Naive B cell (primary cell): ENCODE measurements around the gene PML. TPM values are rescaled to one million over a fixed set of nuclear protein-coding genes. Genes with fewer than 3 reads are reported as not detected.

Experiments used
- ATAC-seq, 2 donors: fragments of 150-1000 bp; cut with Tn5 transposase; 2 replicates each; pipeline ENCODE4 v1.10.0; 2021; ENCODE audit warnings: low read depth in 2 of 2, mild to moderate bottlenecking in 2 of 2, moderate library complexity in 2 of 2
- DNase-seq: peaks from one replicate; pipeline ENCODE4 v3.0.0; 2022
- H3K27ac Mint-ChIP-seq, 6 donors: one replicate each; pipeline ENCODE4 v1.8.0; 2020 to 2022; ENCODE audit warnings: mild to moderate bottlenecking in 6 of 6, mixed read lengths in 6 of 6, moderate library complexity in 5 of 6, inconsistent platforms in 2 of 6
- H3K27me3 Mint-ChIP-seq, 3 donors: one replicate each; pipeline ENCODE4 v1.8.0; 2021 to 2022; ENCODE audit warnings: mixed read lengths in 3 of 3, mild to moderate bottlenecking in 1 of 3
- H3K36me3 Mint-ChIP-seq, 2 donors: one replicate each; pipeline ENCODE4 v1.8.0; 2020 to 2022; ENCODE audit warnings: mixed read lengths in 2 of 2, inconsistent platforms in 1 of 2, mild to moderate bottlenecking in 1 of 2
- H3K4me1 Mint-ChIP-seq, 3 donors: one replicate each; pipeline ENCODE4 v1.8.0; 2020 to 2022; ENCODE audit warnings: mixed read lengths in 3 of 3, inconsistent platforms in 1 of 3, mild to moderate bottlenecking in 1 of 3, moderate library complexity in 1 of 3
- H3K4me3 Mint-ChIP-seq, 8 donors: one replicate each; pipeline ENCODE4 v1.8.0; 2020 to 2022; ENCODE audit warnings: mild to moderate bottlenecking in 8 of 8, mixed read lengths in 8 of 8, moderate library complexity in 8 of 8, inconsistent platforms in 2 of 8
- H3K9me3 Mint-ChIP-seq, 7 donors: one replicate each; pipeline ENCODE4 v1.8.0; 2020 to 2022; ENCODE audit warnings: mixed read lengths in 7 of 7, mild to moderate bottlenecking in 5 of 7, inconsistent platforms in 2 of 7, moderate library complexity in 1 of 7
- polyA plus RNA-seq, 6 donors: library from polyadenylated mRNA; unstranded; fragments of 300-500 nt; fragmentation: Illumina TruSeq; gene quantifications; one replicate each; pipeline ENCODE4 v1.2.3, GENCODE V29; 2021; ENCODE audit warnings: low read depth in 6 of 6

The PML gene
- polyA plus RNA-seq, 6 donors from 2014 or later = 6.4 to 39.8 (median 18.9) TPM

DNA sequence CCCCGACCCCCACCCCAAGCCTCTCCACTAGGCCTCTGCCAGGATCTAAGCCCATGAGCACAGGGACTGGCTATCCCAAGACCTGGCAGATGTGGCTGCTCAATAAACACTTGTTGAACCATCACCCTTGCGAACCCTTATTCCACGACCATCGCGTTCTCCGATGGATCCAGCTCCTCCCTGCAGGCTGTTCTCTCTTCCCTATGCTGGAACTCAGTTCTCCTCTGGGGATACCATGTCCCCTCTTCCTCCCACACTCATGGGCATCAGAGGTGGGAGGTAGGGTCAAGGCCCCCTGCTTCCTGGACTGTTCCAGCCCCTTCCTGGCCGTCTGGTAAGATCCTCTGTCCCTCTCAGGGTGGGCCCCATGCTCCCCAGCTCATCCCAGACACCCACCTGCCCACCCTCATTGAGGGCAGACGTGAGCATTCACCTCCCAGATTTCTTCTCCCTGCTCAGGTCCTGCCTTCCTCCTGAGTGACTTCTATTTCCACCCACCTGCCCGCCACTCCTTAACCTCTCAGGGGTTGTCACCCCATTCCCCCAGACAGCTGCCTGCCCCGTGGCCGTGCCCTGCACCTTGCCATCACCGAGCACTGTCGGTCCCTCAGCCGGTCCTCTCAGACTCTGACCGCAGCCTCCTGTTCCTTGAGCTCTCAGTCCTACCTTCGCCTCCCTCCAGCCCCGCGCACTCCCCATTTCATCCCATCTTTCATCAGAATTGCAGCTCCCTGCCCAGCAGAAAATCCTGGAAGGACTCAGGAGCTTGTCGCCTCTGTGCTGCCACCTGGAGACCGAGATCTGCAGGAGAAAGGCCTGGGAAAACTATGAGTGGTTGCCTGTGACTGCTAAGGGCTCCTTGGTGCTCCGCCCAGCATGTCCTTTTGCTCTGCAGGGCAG, 42.0 kb downstream of the PML start:
- H3K4me3 Mint-ChIP-seq = no peak overlapping the region
- peaks cover 0 to 37% of the 10 kb centered on the region in 2 donors for H3K36me3 Mint-ChIP-seq
- peaks cover 0 to 23% (median 12%) of the 10 kb centered on the region in 3 donors for H3K4me1 Mint-ChIP-seq
- H3K27ac Mint-ChIP-seq = peak overlapping the region in 3 of 6 donors; percentile 36 to 91 (median 68)
- no peak for DNase-seq
- H3K9me3 Mint-ChIP-seq = no peaks in the 10 kb centered on the region
- no peaks in the 10 kb centered on the region for H3K27me3 Mint-ChIP-seq
- ATAC-seq = no peak

DNA sequence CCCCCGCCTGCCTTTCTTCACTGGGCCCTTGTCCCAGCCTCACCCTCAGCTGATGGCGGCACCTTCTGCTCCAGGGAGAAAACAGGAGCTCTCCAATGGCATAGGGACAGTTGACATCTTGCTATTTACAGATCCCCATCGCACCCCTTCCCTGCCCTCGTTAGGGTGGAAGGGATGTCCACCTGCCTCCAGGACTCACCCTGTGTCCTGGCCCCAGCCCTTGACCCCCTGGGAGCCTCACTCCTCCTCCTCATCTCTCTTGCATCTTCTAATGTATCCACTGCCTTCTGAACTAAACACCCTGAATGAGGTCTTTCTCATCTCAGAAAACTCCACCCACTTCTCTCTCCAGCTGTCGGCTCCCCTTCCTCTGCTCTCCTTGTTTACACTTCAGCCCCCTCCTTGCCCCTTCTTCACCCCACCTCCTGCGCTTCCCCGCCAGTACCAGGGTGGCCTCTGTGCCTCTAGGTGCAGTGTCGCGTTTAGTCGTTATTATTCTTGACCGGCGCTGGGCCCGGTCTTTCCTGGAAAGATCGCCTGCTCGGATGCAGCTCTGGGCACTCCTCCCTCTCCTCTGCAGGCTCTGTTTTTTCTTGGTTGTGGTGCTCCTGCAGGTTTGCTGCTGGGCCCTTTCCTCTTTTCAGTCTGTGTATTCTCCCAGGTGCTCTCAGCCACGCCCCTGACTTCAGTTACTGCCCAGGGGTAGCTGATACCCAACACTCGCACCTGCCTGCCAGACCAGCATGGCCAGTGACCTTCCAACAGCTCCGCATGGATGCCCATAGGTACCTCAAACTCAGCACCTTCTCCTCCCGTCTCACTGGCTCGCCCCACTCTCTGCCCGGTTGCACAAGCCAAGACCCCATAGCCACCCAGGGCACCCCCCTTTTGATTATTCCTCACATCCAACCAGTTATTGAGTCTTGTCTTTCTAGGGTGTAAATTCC, 42.9 kb downstream of the PML start:
- Mint-ChIP-seq H3K4me3 (no peak overlapping the region), H3K4me1 (peaks cover 0 to 23% (median 12%) of the 10 kb centered on the region in 3 donors), H3K27ac (peak overlapping the region in 2 of 6 donors; percentile 36 to 80), H3K27me3 (no peaks in the 10 kb centered on the region), H3K36me3 (peaks cover 0 to 37% of the 10 kb centered on the region in 2 donors), H3K9me3 (no peaks in the 10 kb centered on the region)
- ATAC-seq (no peak), DNase-seq (no peak)

DNA sequence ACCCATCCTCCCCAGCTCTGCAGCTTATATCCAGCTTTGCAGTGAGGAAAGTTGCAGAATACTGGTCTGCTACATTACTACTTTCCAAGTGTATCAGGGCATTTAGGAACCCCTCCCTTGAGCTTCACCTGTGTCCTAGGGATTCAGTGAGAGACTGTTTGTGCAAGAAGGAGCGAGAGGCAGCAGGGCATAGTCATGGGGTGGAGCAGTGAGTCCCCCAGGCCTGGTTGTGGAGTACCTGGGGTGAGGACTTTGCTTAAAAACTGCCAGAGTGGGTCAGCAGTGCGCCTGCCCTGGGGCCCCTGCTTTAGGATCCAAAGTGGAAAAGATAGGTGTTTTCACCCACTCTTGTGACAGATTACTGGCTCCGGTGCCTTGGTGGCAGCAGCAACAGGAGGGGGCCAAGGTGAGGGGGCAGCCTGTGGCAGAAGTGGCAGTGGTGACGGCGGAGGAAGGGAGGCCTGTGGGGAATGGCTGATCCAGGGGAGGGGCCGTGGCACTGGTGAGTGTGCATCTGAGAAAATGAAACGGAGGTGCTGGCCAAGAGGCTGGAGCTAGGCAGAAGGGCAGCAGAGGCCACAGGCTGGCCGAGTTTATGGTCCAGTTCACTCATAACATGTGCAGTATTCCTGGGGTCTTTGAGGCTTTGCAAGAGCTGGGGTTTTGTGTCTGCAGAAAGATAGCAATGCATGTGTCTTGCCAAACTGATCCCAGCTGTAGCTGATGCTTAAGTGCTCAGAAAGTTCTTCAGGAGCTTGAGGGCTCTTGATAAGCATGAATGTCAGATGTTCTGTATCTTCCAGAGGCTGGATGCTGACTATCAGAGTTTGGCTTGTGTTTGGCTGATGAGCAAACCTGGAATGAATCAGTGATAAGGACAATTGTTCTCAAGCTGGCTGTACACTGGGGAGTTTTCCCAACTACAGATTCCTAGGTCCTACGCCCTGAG, 44.5 kb downstream of the PML start:
- H3K36me3 Mint-ChIP-seq = peaks cover 0 to 37% of the 10 kb centered on the region in 2 donors
- H3K27me3 Mint-ChIP-seq = no peaks in the 10 kb centered on the region
- no peaks in the 10 kb centered on the region for H3K9me3 Mint-ChIP-seq
- peak overlapping the region in 3 of 6 donors; percentile 33 to 63 (median 52) for H3K27ac Mint-ChIP-seq
- H3K4me1 Mint-ChIP-seq = peaks cover 0 to 23% (median 12%) of the 10 kb centered on the region in 3 donors
- no peak for ATAC-seq
- H3K4me3 Mint-ChIP-seq = no peak overlapping the region
- DNase-seq = no peak

DNA sequence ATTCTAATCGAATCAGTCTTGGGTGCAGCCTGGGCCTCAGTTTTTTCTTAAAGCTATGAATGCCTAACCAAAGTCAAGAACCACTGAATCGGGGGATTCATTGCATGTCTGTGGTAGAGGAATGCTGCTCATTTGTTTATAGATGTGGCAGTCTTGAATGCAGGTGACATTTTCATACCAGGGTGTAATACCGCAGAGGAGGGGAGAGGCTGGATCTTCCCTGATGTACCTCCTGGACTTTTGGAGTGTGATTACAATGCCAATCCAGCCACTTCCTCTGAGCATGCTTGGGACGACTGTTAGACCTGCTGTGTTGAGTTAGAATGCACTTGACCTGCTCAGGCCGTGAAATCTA, 45.1 kb downstream of the PML start:
- no peak for ATAC-seq
- no peak overlapping the region for H3K4me3 Mint-ChIP-seq
- peaks cover 0 to 37% of the 10 kb centered on the region in 2 donors for H3K36me3 Mint-ChIP-seq
- H3K27ac Mint-ChIP-seq = peak overlapping the region in 1 of 6 donors; percentile 33
- H3K4me1 Mint-ChIP-seq = peaks cover 0 to 23% (median 12%) of the 10 kb centered on the region in 3 donors
- DNase-seq = no peak
- no peaks in the 10 kb centered on the region for H3K27me3 Mint-ChIP-seq
- no peaks in the 10 kb centered on the region for H3K9me3 Mint-ChIP-seq

DNA sequence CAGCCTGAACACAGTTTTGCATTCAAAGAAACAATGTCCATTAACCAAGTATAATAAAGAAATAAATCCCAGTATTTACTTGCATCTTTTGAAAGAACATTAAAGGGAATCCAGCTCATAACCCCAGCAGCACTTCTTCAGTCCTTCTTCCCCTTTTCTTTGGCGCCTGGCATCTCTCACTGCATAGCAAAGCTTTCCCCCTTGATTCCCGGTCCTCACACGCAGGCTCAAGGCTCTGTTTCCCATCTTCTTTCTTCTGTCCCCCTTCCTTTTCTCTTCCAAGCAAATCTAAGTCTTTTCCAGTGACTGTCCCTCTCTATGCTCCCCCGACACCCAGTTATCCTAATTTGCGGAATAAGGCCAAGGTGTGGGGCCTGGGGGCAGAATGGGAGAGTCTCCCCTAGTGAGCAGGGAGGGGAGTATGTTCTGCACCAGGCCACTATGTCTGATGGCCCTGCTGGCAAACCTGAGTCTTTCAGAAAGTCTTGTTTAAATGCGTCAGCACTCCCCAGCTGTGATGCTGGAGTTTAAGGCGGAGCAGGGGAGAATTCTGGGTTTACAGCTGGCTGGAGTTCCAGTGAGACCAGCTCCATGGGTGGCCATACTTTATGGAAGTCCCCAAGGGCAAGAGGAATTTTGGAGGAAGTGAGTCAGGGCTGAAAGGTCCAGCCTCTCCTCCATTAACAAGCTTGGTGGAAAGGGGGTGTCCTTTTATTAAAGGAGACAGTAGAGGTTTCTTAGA, 45.8 kb downstream of the PML start:
- ATAC-seq (no peak), DNase-seq (no peak)
- H3K36me3 Mint-ChIP-seq = peaks cover 0 to 36% of the 10 kb centered on the region in 2 donors
- no peaks in the 10 kb centered on the region for H3K27me3 Mint-ChIP-seq
- H3K27ac Mint-ChIP-seq = peak overlapping the region in 1 of 6 donors; percentile 10
- H3K4me3 Mint-ChIP-seq = no peak overlapping the region
- H3K4me1 Mint-ChIP-seq = peaks cover 0 to 23% (median 12%) of the 10 kb centered on the region in 3 donors
- no peaks in the 10 kb centered on the region for H3K9me3 Mint-ChIP-seq

DNA sequence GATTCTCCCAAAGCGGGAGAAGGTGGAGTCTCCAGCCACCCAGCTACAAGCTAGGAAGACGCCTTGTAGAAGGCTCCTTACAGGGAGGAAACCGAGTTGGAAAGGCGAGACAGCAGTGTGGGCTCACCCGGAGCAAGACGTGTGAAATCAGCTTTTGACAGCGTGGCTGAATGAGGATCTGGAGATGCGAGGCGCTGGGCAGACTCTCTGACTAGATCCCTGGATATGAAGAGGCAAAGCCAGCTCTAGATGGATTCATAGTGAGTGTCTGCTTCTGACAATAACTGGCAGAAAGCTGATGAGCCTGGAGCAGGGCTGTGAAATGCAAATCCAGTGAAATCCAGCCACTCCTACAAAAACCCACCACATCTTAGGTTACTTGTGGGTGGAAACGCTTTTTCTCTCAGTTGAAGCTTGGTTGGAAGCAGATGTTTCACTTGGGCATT, 46.8 kb downstream of the PML start:
- Mint-ChIP-seq H3K4me3 (no peak overlapping the region), H3K9me3 (no peaks in the 10 kb centered on the region), H3K4me1 (peaks cover 0 to 19% (median 7%) of the 10 kb centered on the region in 3 donors), H3K27me3 (no peaks in the 10 kb centered on the region), H3K27ac (peak overlapping the region in 2 of 6 donors; percentile 57 to 68), H3K36me3 (peaks cover 0 to 25% of the 10 kb centered on the region in 2 donors)
- no peak for ATAC-seq
- DNase-seq = no peak

DNA sequence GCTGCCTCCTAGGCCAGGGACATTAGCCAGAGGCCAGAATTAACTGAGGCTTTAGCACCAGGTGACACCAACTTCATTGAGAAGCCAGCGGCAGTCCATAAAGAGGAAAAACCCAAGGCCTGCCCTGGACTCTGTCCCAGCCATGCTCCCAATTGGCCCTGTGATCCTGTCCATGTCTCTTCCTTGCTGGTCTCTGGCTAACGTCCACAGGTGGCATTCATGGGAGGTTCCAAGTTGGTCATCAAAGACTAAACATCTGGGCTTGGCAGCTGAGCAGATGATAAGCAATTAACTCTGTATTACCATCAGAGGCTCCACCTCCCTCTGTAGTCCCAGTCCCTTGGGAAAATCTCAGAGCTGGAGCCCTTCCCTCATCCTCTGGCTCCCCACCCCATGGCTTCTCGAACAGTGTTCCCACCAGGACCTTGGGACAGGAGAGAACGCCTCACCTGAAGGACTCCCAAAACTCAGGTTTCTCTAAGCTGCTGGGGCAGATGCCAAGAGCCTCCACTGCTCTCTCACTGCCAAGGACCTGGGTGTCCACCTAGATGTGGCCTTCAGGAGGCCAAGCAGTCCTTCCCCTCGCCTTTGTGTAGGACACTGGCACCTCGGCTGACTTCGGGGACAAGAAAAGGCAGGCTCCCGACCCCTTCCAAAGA, 47.4 kb downstream of the PML start:
- ATAC-seq = no peak
- H3K36me3 Mint-ChIP-seq = peaks cover 0 to 20% of the 10 kb centered on the region in 2 donors
- no peaks in the 10 kb centered on the region for H3K9me3 Mint-ChIP-seq
- H3K4me3 Mint-ChIP-seq = no peak overlapping the region
- peak overlapping the region in 2 of 6 donors; percentile 39 to 73 for H3K27ac Mint-ChIP-seq
- DNase-seq = no peak
- no peaks in the 10 kb centered on the region for H3K27me3 Mint-ChIP-seq
- H3K4me1 Mint-ChIP-seq = peaks cover 0 to 14% (median 7%) of the 10 kb centered on the region in 3 donors

DNA sequence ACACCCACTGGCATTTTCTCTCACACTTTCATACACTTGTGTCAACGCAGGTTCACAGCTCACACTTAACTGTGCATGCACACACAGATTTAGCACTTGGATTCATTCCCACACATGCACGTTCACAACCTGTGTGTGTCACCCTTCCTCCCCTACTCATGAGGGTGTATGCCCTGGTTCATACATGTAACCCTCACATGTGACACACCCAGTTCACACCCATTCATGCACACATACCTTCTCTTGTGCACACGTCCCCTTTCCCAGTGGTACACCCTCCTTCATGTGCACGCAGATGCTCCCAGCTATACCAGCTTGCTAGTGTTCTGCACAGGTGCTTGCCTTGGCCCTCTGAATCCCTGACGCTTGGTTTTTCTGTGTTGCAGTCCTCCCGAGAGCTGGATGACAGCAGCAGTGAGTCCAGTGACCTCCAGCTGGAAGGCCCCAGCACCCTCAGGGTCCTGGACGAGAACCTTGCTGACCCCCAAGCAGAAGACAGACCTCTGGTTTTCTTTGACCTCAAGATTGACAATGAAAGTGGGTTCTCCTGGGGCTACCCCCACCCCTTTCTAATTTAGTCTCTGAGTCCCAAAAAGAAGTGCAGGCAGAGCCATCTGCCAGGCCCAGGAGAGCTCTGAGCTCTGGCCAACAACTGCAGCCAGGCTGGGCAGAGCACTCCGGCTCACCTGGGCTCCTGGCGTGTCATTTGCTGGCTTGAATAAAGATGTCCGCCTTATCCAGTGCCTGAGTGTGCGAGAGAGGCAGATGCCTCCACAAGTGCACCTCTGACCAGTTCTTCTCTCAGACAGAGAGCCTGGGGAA, 48.3 kb downstream of the PML start:
- DNase-seq = no peak
- Mint-ChIP-seq H3K4me3 (peak overlapping the region in 1 of 8 donors; percentile 18), H3K27ac (peak overlapping the region in 2 of 6 donors; percentile 56 to 92), H3K4me1 (peaks cover 0 to 7% (median 2%) of the 10 kb centered on the region in 3 donors), H3K9me3 (no peaks in the 10 kb centered on the region), H3K36me3 (peaks cover 0 to 11% of the 10 kb centered on the region in 2 donors), H3K27me3 (no peaks in the 10 kb centered on the region)
- no peak for ATAC-seq

DNA sequence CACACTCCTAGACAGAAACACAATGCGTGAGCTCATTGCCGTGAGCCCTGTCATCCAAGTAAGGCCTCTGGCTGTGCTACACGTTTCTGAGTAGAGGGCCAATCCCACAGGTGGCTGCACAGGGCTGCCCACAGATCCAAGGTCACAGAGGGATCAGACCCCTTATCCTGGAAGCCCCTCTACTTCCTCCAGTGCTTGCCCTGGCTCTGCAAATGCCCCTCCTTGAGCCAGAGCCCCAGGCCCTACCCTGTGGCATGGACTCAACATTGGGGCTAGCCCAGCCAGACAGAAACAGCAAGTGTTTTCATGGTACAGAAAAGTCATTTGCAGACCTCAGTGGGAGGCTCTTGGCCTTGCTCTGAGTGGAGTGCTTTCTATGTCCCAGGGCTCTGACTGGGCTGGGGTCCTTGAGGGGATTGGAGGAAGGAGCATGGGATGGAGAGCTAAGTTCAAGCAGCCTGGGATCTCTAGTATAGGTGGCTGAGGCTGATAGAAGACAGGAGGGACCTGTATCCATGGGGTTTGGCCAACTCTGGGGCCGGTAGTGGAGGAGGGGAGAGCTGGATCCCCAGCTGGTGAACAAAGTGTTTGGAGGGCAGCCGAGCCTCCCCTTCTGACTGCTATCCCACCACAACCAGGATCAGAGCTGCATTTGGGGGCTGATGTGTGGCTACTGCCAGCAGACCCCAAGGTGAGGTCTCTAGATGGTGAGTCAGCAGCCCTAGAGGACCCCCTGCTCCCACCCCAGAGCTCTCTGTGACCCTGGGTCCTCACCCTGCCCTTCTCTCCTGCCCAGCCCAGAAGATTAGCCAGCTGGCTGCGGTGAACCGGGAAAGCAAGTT, 49.1 kb downstream of the PML start:
- Mint-ChIP-seq H3K36me3 (peaks cover 0 to 4% of the 10 kb centered on the region in 2 donors), H3K27ac (peak overlapping the region in 1 of 6 donors; percentile 78), H3K4me3 (no peak overlapping the region), H3K9me3 (no peaks in the 10 kb centered on the region), H3K4me1 (peaks cover 7 to 9% (median 8%) of the 10 kb centered on the region in 3 donors), H3K27me3 (no peaks in the 10 kb centered on the region)
- ATAC-seq = no peak
- DNase-seq = no peak

DNA sequence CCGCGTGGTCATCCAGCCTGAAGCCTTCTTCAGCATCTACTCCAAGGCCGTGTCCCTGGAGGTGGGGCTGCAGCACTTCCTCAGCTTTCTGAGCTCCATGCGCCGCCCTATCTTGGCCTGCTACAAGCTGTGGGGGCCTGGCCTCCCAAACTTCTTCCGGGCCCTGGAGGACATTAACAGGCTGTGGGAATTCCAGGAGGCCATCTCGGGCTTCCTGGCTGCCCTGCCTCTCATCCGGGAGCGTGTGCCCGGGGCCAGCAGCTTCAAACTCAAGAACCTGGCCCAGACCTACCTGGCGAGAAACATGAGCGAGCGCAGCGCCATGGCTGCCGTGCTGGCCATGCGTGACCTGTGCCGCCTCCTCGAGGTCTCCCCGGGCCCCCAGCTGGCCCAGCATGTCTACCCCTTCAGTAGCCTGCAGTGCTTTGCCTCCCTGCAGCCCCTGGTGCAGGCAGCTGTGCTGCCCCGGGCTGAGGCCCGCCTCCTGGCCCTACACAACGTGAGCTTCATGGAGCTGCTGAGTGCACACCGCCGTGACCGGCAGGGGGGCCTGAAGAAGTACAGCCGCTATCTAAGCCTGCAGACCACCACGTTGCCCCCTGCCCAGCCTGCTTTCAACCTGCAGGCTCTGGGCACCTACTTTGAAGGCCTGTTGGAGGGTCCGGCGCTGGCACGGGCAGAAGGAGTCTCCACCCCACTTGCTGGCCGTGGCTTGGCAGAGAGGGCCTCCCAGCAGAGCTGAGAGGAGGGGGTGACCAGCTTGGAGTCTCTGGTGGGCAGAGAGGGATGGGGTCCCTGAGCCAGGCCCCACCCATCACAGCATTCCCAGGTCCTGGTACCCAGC, 50.0 kb downstream of the PML start:
- H3K27me3 Mint-ChIP-seq = no peaks in the 10 kb centered on the region
- peaks cover 6 to 8% (median 7%) of the 10 kb centered on the region in 3 donors for H3K4me1 Mint-ChIP-seq
- no peaks in the 10 kb centered on the region for H3K9me3 Mint-ChIP-seq
- H3K4me3 Mint-ChIP-seq = no peak overlapping the region
- ATAC-seq (no peak), DNase-seq (no peak)
- no peaks in the 10 kb centered on the region for H3K36me3 Mint-ChIP-seq
- peak overlapping the region in 1 of 6 donors; percentile 33 for H3K27ac Mint-ChIP-seq
